A172 (cell line): ENCODE data around the gene SLC2A4. TPM values are rescaled to one million over a fixed set of nuclear protein-coding genes. Genes with fewer than 3 reads are reported as not detected.
"Not testable (repeated sequence)": the region's sequence is repeated elsewhere in the genome, so short reads cannot be mapped to it uniquely, and the experiment has no call there.

Experiments
- DNase-seq: peaks from one replicate; pipeline ENCODE4 v3.0.0-alpha.2; 2015; ENCODE audit warnings: low spot score
- total RNA-seq: library from RNA; depleted of rRNA; stranded (reverse); fragments of >200 nt; shearing (Covaris generic); gene quantifications from 2 replicates; pipeline ENCODE4 v1.2.3, GENCODE V29; 2014; rRNA removed

The SLC2A4 gene
- not detected in 2 replicates for total RNA-seq

DNA sequence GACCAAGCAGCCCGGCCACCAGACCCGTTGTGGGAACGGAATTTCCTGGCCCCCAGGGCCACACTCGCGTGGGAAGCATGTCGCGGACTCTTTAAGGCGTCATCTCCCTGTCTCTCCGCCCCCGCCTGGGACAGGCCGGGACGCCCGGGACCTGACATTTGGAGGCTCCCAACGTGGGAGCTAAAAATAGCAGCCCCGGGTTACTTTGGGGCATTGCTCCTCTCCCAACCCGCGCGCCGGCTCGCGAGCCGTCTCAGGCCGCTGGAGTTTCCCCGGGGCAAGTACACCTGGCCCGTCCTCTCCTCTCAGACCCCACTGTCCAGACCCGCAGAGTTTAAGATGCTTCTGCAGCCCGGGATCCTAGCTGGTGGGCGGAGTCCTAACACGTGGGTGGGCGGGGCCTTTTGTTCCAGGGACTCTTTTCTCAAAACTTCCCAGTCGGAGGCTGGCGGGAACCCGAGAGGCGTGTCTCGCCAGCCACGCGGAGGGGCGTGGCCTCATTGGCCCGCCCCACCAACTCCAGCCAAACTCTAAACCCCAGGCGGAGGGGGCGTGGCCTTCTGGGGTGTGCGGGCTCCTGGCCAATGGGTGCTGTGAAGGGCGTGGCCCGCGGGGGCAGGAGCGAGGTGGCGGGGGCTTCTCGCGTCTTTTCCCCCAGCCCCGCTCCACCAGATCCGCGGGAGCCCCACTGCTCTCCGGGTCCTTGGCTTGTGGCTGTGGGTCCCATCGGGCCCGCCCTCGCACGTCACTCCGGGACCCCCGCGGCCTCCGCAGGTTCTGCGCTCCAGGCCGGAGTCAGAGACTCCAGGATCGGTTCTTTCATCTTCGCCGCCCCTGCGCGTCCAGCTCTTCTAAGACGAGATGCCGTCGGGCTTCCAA lies at the start of gene SLC2A4:
SLC2A4 (plus strand) TSS at position 645 of the 879 bp plus-strand sequence; CDS start at position 862, 217 bp downstream.
- DNase-seq: peak; percentile 88

- no peak for DNase-seq
Measured at GRCh38 chr17:7232114-7232513, 49.4 kb upstream of the SLC2A4 start.

GRCh38 chr17:7233701-7234082 lies 47.8 kb upstream of the SLC2A4 start:
- DNase-seq: no peak

DNA sequence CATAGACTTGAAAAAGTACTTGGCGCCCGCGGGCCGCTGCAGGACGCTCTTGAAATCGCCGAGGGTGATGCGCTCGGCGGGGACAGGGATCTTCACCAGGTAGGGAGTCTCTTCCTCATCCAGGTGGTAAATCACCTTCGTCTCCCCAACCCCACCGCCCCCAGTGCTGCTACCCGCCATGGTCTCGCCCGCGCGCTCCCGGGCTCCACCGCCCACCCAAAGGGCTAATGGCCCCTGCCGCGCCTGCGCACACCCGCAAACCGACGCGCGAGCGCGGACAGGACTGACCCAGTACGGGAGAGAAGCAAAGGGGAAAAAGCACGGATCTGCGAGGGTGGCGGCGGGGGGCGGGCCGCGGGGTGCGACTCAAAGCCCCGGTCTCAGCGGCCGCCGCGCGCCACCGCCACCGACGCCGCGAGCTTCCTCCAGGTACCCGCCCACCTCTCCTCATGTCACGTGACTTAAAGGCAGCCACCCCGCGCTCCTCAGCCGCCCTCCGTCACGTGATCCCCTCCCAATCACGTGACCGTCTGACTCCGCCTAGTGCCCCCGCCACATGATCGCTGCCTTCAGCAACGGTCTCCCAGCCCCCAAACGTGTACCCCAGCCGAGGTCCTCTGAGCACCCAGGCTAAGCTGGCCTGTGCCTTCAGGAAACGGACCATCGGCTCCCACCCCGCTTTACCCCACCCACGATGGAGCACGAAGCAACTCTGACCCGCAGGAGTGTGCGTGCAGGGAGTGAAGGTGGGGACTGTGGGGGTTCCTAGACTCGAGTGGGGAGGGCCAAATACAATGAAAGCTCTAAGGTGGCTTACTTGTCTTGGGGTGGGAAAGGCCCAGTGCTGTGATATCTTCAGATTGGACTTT lies 47.2 kb upstream of the SLC2A4 start, which contains the start of gene DVL2:
DVL2 (minus strand) TSS at position 435 of the 869 bp plus-strand sequence; CDS start at position 180, 255 bp downstream.
- peak; percentile 93 for DNase-seq

- DNase-seq: peak; percentile 63
Measured at GRCh38 chr17:7235693-7236665, 45.5 kb upstream of the SLC2A4 start.

- no peak for DNase-seq
Measured at GRCh38 chr17:7236808-7237207, 44.7 kb upstream of the SLC2A4 start.

- no peak for DNase-seq
Measured at GRCh38 chr17:7237266-7237760, 44.2 kb upstream of the SLC2A4 start.

- peak; percentile 54 for DNase-seq
Measured at GRCh38 chr17:7237761-7238419, 43.6 kb upstream of the SLC2A4 start.

- no peak for DNase-seq
Measured at GRCh38 chr17:7238420-7239090, 43.0 kb upstream of the SLC2A4 start.

DNA sequence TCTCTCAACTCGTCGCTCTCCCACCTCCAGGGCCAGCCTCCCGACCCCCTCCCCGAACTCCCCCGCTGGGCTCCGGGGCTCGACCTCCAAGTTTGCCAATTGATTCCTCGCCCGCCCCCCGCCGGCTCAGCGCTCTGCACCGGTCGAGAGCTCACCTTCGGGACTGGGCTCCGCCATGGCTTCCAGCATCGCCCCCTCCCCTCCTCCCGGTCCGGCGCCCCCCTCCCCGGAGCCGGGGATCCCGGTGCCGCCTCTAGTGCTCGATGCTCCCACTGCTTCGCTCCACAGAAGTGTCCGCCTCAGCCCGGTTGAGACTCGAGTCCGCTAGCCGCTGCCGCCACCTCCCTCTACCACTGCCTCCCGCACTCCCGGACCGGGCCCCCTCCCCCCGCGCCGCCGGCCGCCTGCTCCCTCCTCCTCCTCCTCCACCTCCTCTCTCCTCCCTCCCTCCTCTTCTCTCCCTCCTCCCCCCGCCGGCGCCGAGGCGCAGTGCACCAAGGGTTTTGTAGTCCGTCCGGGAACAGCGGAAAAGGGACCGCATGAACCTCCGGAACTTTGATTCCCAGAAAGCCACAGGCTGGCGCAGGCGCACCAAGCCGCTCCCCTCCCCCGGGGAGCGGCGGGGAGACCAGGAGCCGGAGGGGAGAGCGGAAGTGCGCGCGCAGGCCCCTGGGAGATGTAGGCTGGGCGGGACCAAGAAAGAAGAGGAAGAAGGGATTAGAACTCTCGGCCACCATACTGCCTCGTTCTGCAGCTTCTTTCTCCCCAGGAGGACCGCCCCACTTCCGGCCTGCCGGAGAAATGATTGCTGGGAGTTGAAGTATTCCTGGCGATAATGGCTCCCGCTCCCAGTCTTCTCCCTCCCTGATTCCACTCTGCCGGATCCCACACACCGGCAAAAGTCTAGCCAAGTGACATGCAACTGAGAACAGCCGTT lies 42.2 kb upstream of the SLC2A4 start, which contains the start of gene PHF23:
PHF23 (minus strand) TSS at position 367 of the 937 bp plus-strand sequence; CDS start at position 189, 178 bp downstream.
- DNase-seq: peak; percentile 100

GRCh38 chr17:7240375-7240774 lies 41.1 kb upstream of the SLC2A4 start:
- DNase-seq: no peak

- DNase-seq: no peak
Measured at GRCh38 chr17:7241090-7241733, 40.3 kb upstream of the SLC2A4 start.

DNA sequence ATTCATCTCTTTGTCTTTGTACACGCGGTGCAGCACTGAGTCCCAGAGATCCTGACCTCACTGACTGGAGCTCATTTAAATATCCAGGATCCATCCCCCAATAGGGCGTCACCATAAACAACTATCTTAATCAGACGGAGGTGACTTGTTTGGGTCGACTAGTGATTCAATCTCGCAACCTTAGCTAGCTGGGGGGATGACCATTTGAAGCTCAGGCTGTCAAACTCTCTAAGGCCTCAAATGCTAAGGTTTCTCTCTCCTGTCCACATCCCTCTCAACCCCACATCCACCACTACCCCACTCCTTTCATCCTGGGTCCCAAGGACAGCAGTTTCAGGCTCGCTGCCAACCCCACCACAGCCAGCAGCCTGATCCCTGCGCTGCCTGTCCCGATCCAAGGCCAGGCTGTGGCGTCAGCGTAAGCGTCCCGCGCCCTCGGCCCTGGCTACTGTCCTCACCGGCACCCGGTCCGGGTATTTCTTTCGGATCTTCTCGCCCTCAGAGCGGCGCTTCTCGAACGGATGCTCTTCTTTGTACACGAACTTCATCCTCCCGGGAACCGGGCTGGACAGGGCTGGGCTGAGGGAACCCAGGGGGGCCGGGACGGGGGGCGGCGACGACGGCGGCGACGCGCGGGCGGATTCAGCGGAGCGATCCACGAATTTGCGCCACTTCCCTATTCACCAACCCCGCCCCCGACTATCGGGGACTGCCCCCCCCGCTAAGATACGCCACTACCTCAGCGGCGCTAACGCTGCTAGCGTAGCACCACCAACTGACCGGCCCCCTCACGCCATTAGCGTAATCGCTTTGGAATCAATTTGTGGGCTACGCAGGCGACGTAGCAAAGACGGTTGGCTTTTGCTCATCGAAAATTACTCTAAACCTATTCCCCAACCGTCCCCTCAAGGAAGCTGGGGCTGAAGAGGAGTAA lies 39.5 kb upstream of the SLC2A4 start, which contains the start of gene GABARAP:
GABARAP (minus strand) TSS at position 667 of the 934 bp plus-strand sequence; CDS start at position 548, 119 bp downstream.
- peak; percentile 92 for DNase-seq

DNA sequence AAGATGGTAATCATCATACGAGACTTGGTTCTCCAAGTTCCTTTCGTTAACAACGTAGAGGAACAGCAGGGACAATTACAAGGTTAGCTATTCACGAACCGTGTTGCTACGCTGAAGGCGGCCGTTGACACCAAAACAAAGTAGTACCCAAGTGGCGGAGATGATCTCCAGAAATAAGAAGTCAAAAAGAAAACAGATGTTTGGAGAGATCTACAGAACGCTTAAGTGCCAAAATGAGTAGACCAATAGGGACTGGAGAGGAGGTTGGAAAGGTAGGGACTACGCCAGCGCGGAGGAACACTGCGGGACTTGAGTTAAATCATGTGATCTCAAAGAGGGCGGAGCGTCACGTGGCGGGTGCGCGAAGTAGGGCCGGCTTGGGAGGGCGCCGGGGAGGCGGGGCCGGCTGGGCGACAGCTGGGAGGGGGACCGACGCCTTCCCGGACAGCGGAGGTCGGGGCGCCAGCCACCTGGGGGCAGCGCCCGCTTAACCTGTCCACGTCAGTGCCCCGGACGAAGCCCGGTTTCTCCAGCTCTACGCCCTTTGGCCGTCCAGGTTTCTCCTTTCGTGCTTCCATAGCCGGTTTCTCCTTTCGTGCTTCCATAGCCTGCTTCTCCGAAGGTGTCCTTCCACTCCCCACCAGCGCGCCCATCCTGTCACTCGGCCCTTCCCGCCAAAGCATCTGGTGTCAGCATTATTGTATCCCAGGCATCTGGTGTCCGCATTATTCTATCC lies 38.6 kb upstream of the SLC2A4 start:
- peak; percentile 86 for DNase-seq

DNA sequence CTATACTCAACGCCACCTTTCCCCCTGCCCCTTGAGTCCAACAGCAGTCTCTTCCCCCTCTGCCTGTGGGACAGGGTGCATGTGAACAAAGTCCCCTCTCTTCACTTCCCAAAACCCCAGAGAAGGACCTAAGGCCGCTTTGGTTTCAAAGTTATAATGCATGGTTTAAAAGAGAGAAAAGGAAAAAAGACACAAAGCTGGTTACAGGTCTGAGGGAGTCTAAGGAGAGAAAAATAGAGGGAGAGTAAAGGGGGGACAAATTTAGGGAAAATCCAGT lies 38.1 kb upstream of the SLC2A4 start:
- DNase-seq: no peak

GRCh38 chr17:7243838-7244237 lies 37.7 kb upstream of the SLC2A4 start:
- not testable (repeated sequence) for DNase-seq
